MM.1S (cell line): ENCODE data around the gene PIGC.

Source experiments
- DNase-seq: peaks from one replicate; pipeline ENCODE4 v3.0.0-alpha.2; 2015
- H2AFZ ChIP-seq: fragments of 300-600 bp; sonication (generic); 2 replicates; pipeline ENCODE4 v1.6.0; 2016; ENCODE audit warnings: antibody characterized with exemption, low read length
- H3F3A ChIP-seq: fragments of 300-600 bp; sonication (generic); 2 replicates; pipeline ENCODE4 v1.6.1; 2016; ENCODE audit warnings: mild to moderate bottlenecking, antibody characterized with exemption, low read length, moderate library complexity, mixed read lengths; ENCODE audit not compliant: insufficient read depth
- H3K27ac ChIP-seq: fragments of 300-600 bp; sonication (generic); 2 replicates; pipeline ENCODE4 v1.5.1; 2016; ENCODE audit warnings: mild to moderate bottlenecking, low read length
- H3K27me3 ChIP-seq: fragments of 300-600 bp; sonication (generic); replicated peaks from 2 replicates; pipeline ENCODE4 v1.6.0; 2016; ENCODE audit warnings: low read length; ENCODE audit not compliant: insufficient read depth
- H3K36me3 ChIP-seq: fragments of 300-600 bp; sonication (generic); replicated peaks from 2 replicates; pipeline ENCODE4 v1.6.1; 2016; ENCODE audit warnings: mild to moderate bottlenecking, low read length, mixed read lengths; ENCODE audit not compliant: insufficient read depth
- H3K4me1 ChIP-seq: fragments of 300-600 bp; sonication (generic); 2 replicates; pipeline ENCODE4 v1.6.1; 2016; ENCODE audit warnings: low read length, mixed read lengths
- H3K4me2 ChIP-seq: fragments of 300-600 bp; sonication (generic); 2 replicates; pipeline ENCODE4 v1.6.0; 2016; ENCODE audit warnings: low read depth, low read length
- H3K4me3 ChIP-seq: fragments of 300-600 bp; sonication (generic); 2 replicates; pipeline ENCODE4 v1.5.1; 2016; ENCODE audit warnings: low read length, mixed read lengths
- H3K79me2 ChIP-seq: fragments of 300-600 bp; sonication (generic); 2 replicates; pipeline ENCODE4 v1.6.1; 2016; ENCODE audit warnings: mixed run types, low read length, mixed read lengths
- H3K9ac ChIP-seq: fragments of 300-600 bp; sonication (generic); 2 replicates; pipeline ENCODE4 v1.6.1; 2016; ENCODE audit warnings: low read length, mixed read lengths
- H3K9me2 ChIP-seq: fragments of 300-600 bp; sonication (generic); replicated peaks from 2 replicates; pipeline ENCODE4 v1.6.1; 2016; ENCODE audit warnings: mild to moderate bottlenecking, low read length, mixed read lengths; ENCODE audit not compliant: insufficient read depth
- H3K9me3 ChIP-seq: fragments of 300-600 bp; sonication (generic); replicated peaks from 2 replicates; pipeline ENCODE4 v1.6.1; 2016; ENCODE audit warnings: mild to moderate bottlenecking, low read length, mixed read lengths; ENCODE audit not compliant: insufficient read depth
- H4K20me1 ChIP-seq: fragments of 300-600 bp; sonication (generic); 2 replicates; pipeline ENCODE4 v1.6.1; 2016; ENCODE audit warnings: mild to moderate bottlenecking, low read length, moderate library complexity, mixed read lengths; ENCODE audit not compliant: insufficient read depth
- CTCF ChIP-seq: fragments of 300-600 bp; sonication (generic); IDR thresholded peaks from 2 replicates; pipeline ENCODE4 v1.5.1; 2016; ENCODE audit warnings: antibody characterized with exemption, low read length, mixed read lengths
- EZH2 ChIP-seq: fragments of 300-600 bp; sonication (generic); optimal IDR thresholded peaks from 2 replicates; pipeline ENCODE3; 2017; ENCODE audit warnings: low read depth, mild to moderate bottlenecking, antibody characterized with exemption, low read length, mixed read lengths
- EZH2phosphoT487 ChIP-seq: fragments of 300-600 bp; sonication (generic); IDR thresholded peaks from 2 replicates; pipeline ENCODE4 v1.6.1; 2018; ENCODE audit warnings: antibody characterized with exemption, low read length

The PIGC gene

GRCh38 chr1:172477216-172477615 is 33.3 kb upstream of the PIGC start:
- no peak overlapping the region for H3K4me3 ChIP-seq
- H3K9ac ChIP-seq: no peak overlapping the region
- no peaks in the 10 kb centered on the region for H3K36me3 ChIP-seq
- H3K4me1 ChIP-seq: no peaks in the 10 kb centered on the region
- no peaks in the 10 kb centered on the region for H3K9me3 ChIP-seq
- TF ChIP-seq EZH2phosphoT487 (no peak), EZH2 (no peak)
- no peaks in the 10 kb centered on the region for H4K20me1 ChIP-seq
- H3F3A ChIP-seq: no peaks in the 10 kb centered on the region
- DNase-seq: no peak
- H3K4me2 ChIP-seq: no peak overlapping the region
- H3K27me3 ChIP-seq: no peaks in the 10 kb centered on the region
- H3K9me2 ChIP-seq: no peaks in the 10 kb centered on the region
- H3K27ac ChIP-seq: no peak overlapping the region
- no peak overlapping the region for H2AFZ ChIP-seq
- no peaks in the 10 kb centered on the region for H3K79me2 ChIP-seq

GRCh38 chr1:172476218-172476811 is 32.4 kb upstream of the PIGC start:
- H2AFZ ChIP-seq: no peak overlapping the region
- H3K4me2 ChIP-seq: no peak overlapping the region

GRCh38 chr1:172473842-172474241 is 30.0 kb upstream of the PIGC start:
- Histone ChIP-seq H4K20me1 (no peaks in the 10 kb centered on the region), H3K9me2 (no peaks in the 10 kb centered on the region), H3K36me3 (no peaks in the 10 kb centered on the region), H3K27ac (no peak overlapping the region), H3K9ac (no peak overlapping the region), H3F3A (no peaks in the 10 kb centered on the region), H3K27me3 (no peaks in the 10 kb centered on the region), H3K4me1 (no peaks in the 10 kb centered on the region), H2AFZ (no peak overlapping the region), H3K4me2 (no peak overlapping the region), H3K4me3 (no peak overlapping the region), H3K79me2 (no peaks in the 10 kb centered on the region), H3K9me3 (no peaks in the 10 kb centered on the region)
- no peak for DNase-seq
- TF ChIP-seq EZH2 (no peak), EZH2phosphoT487 (no peak), CTCF (no peak)

More at GRCh38 chr1:172476218-172476811, 32.4 kb upstream of the PIGC start:
- Histone ChIP-seq H3F3A (no peaks in the 10 kb centered on the region), H3K9ac (no peak overlapping the region), H3K27ac (no peak overlapping the region), H4K20me1 (no peaks in the 10 kb centered on the region), H3K9me2 (no peaks in the 10 kb centered on the region), H3K27me3 (no peaks in the 10 kb centered on the region), H3K4me3 (no peak overlapping the region), H3K4me1 (no peaks in the 10 kb centered on the region), H3K9me3 (no peaks in the 10 kb centered on the region), H3K79me2 (no peaks in the 10 kb centered on the region), H3K36me3 (no peaks in the 10 kb centered on the region)
- DNase-seq: no peak
- TF ChIP-seq EZH2phosphoT487: no peak
- no peak for TF ChIP-seq CTCF
- no peak for TF ChIP-seq EZH2

- no peaks in the 10 kb centered on the region for H3K79me2 ChIP-seq
- H3K9ac ChIP-seq: no peak overlapping the region
- H3K4me1 ChIP-seq: no peaks in the 10 kb centered on the region
- no peak for DNase-seq
- H3K4me3 ChIP-seq: no peak overlapping the region
- no peaks in the 10 kb centered on the region for H3F3A ChIP-seq
- H4K20me1 ChIP-seq: no peaks in the 10 kb centered on the region
- H3K36me3 ChIP-seq: no peaks in the 10 kb centered on the region
- H3K9me2 ChIP-seq: no peaks in the 10 kb centered on the region
- H3K27ac ChIP-seq: no peak overlapping the region
- H3K9me3 ChIP-seq: no peaks in the 10 kb centered on the region
- no peak overlapping the region for H2AFZ ChIP-seq
- TF ChIP-seq EZH2 (no peak), CTCF (no peak), EZH2phosphoT487 (no peak)
- no peak overlapping the region for H3K4me2 ChIP-seq
- no peaks in the 10 kb centered on the region for H3K27me3 ChIP-seq
These were observed 29.4 kb upstream of the PIGC start for GRCh38 chr1:172473302-172473701.
